GM21737 (cell line): ENCODE results near the gene RAB28.

Experiments used
- ATAC-seq: cut with Tn5 transposase; IDR thresholded peaks from one replicate; pipeline ENCODE4 v1.9.1; 2021; ENCODE audit warnings: mild to moderate bottlenecking, moderate library complexity; ENCODE audit not compliant: unreplicated experiment

Gene RAB28

DNA sequence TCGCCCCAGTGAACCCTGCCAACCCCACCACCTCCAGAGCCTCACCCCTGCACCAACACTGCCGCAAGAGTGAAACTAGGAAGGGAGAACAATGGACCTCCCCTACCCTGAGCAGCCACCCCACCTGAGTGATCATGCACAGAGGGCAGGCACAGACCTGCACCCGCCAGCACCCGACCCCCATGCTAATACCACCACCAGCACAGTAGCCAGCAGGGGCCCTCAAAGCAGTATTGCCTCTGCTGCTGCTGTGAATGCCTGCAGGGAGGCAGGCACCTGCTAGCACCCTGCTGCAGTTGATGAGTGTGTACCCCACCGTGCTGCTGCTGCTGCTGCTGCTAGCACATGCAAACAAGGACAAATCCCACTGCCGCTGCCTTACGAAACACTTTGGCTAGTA lies 100.1 kb downstream of the RAB28 start:
- no peak for ATAC-seq

GRCh38 chr4:13378973-13379759 lies 105.0 kb downstream of the RAB28 start:
- ATAC-seq: peak; percentile 76

- ATAC-seq: no peak
Measured at GRCh38 chr4:13371048-13371447, 113.1 kb downstream of the RAB28 start.

GRCh38 chr4:13368217-13368616 lies 115.9 kb downstream of the RAB28 start:
- ATAC-seq: no peak

GRCh38 chr4:13367691-13368090 lies 116.4 kb downstream of the RAB28 start:
- no peak for ATAC-seq

- ATAC-seq: no peak
Measured at GRCh38 chr4:13367244-13367643, 116.9 kb downstream of the RAB28 start.

GRCh38 chr4:13365195-13365594 lies 118.9 kb downstream of the RAB28 start:
- no peak for ATAC-seq

DNA sequence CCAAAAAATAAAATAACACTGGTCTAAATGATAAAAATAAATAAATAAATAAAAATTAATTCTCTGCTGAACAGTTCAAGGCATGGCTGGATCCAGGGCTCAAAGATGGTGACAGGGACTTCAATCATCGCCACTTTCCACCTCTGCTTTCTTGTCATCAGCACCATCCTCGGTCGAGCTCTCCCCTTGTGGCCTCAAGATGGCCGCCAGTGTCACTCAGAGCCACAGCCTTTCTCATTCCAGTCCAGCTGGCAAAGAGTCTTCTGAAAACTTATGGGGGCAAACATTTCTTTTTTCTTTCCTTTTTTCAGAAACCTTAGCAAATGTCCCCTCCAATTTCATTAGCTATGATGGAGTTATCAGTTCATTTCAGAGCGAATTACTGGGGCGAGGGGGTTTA lies 119.5 kb downstream of the RAB28 start:
- ATAC-seq: no peak

- ATAC-seq: no peak
Measured at GRCh38 chr4:13364172-13364571, 120.0 kb downstream of the RAB28 start.

DNA sequence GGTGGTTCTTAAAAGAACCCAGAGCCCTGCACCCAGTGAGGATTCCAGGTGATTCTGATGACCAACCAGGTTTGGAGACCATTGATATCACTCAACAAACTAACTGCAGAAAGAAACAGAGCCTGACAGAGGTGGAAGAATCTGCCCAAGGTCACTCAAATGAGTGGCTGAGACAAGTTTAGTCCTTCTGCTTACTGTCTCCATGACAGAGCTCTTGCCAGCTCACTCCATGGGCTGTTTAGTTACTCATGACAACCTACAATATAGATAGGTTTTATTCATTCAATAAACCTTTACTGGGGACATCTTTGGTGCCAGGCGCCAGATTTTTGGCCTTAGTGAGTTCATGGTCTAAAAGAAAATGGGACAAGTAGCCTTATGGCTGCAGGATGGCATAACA lies 124.3 kb downstream of the RAB28 start:
- no peak for ATAC-seq

- no peak for ATAC-seq
Measured at GRCh38 chr4:13355111-13355880, 128.8 kb downstream of the RAB28 start.

GRCh38 chr4:13349096-13349495 lies 135.0 kb downstream of the RAB28 start:
- no peak for ATAC-seq

GRCh38 chr4:13348216-13348615 lies 135.9 kb downstream of the RAB28 start:
- no peak for ATAC-seq

DNA sequence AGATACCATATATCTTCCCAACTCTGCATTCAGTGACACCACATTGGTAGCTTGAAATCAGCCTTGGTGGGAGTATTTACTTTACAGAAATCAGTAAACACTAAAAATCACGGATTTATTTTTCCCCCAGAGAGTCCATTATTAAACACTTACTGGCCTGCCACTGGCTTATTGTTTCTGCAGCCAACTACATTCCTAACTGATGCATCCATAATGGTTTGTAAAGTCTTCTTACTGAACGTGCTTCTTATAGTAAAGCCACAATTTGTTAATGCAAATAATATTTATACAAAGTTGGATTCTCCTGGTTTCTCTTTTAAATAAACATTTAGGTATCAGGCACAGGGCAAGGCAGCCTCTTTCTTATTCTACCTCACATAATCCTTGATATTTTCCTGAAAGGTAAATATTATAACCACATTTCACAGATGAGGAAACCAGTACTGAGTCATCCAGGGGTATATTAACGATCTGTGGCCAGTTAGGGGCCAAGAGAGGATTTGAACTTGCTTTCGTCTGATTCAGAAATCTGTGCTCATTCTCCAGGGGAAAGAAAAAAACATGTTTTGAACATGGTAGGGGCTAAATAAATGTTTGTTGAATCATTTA lies 136.5 kb downstream of the RAB28 start:
- no peak for ATAC-seq

- ATAC-seq: no peak
Measured at GRCh38 chr4:13344216-13344615, 139.9 kb downstream of the RAB28 start.

- ATAC-seq: no peak
Measured at GRCh38 chr4:13340672-13341071, 143.5 kb downstream of the RAB28 start.

- no peak for ATAC-seq
Measured at GRCh38 chr4:13331827-13332226, 152.3 kb downstream of the RAB28 start.

DNA sequence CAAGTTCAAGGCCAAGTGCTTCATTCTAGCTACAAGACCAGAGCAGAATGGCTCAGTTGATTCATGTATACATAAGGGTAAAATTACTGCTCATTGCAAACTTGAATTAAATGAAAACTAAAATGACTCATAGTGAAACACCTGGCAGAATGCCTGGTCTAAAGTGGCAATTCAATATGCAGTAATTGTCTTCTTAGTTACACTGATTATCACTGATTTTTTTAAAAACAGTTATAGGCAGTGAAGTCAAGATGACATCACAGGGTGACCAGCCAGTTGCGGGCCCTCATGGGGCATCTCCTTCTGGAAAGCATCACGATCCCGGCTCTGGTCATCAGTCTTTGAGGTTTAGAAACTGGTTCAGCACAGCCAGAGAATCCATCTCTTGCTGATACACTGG lies 154.2 kb downstream of the RAB28 start:
- no peak for ATAC-seq

GRCh38 chr4:13329340-13329850 lies 154.7 kb downstream of the RAB28 start:
- no peak for ATAC-seq

- ATAC-seq: no peak
Measured at GRCh38 chr4:13328591-13328990, 155.5 kb downstream of the RAB28 start.

DNA sequence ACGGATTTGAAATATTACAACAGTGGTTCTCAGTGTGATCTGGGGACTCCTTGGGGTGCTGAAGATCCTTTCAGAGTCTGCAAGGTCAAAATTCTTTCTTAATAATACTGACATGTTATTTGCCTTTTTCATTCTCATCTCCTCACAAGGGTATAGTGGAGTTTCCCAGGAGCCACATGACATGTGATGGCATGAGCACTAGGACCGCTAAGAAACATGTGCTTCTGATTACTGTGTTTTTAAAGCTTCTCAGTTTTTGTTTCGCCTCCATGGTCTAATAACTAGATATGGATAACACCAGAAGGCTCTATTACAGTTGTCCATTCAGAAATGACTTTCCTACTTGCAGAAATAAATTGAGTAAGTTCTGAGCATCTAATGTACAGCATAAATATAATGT lies 156.1 kb downstream of the RAB28 start:
- ATAC-seq: no peak

GRCh38 chr4:13325744-13326143 lies 158.4 kb downstream of the RAB28 start:
- ATAC-seq: no peak
